Gastroesophageal sphincter (tissue), 3 donors: Measurements from ENCODE around the gene KRCC1.
"Not testable (repeated sequence)": the region's sequence is repeated elsewhere in the genome, so short reads cannot be mapped to it uniquely, and the experiment has no call there.

Experiments
- EP300 ChIP-seq: sonication (generic); formaldehyde crosslinking; IDR thresholded peaks from one replicate; pipeline ENCODE4 v1.6.1; 2017; ENCODE audit warnings: antibody characterized with exemption, mild to moderate bottlenecking
- TF ChIP-seq, protein P1 (sequence below), 4 experiments: fragments of 200-600 bp in 2 of 4; fragments of 450-650 bp in 2 of 4; sonication (generic) in 1 of 4; IDR thresholded peaks; one replicate each; pipeline ENCODE4 v1.5.1; 2017 to 2019; ENCODE audit warnings: antibody characterized with exemption in 4 of 4, mild to moderate bottlenecking in 2 of 4, moderate library complexity in 2 of 4

GRCh38 chr2:87987473-87987872, 68.1 kb downstream of the KRCC1 start:
- TF ChIP-seq, protein P1, sequence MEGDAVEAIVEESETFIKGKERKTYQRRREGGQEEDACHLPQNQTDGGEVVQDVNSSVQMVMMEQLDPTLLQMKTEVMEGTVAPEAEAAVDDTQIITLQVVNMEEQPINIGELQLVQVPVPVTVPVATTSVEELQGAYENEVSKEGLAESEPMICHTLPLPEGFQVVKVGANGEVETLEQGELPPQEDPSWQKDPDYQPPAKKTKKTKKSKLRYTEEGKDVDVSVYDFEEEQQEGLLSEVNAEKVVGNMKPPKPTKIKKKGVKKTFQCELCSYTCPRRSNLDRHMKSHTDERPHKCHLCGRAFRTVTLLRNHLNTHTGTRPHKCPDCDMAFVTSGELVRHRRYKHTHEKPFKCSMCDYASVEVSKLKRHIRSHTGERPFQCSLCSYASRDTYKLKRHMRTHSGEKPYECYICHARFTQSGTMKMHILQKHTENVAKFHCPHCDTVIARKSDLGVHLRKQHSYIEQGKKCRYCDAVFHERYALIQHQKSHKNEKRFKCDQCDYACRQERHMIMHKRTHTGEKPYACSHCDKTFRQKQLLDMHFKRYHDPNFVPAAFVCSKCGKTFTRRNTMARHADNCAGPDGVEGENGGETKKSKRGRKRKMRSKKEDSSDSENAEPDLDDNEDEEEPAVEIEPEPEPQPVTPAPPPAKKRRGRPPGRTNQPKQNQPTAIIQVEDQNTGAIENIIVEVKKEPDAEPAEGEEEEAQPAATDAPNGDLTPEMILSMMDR (IDR thresholded peaks at IDR 0.05) = not testable (repeated sequence)
- TF ChIP-seq EP300 = not testable (repeated sequence)
